NCI-H146 (cell line): ENCODE measurements around the gene KIF11.
"Not testable (repeated sequence)": the region's sequence is repeated elsewhere in the genome, so short reads cannot be mapped to it uniquely, and the experiment has no call there.

Experiments used
- DNase-seq: peaks from one replicate; lab custom pipeline; 2025; lab: John Stamatoyannopoulos, UW

Gene KIF11

DNA sequence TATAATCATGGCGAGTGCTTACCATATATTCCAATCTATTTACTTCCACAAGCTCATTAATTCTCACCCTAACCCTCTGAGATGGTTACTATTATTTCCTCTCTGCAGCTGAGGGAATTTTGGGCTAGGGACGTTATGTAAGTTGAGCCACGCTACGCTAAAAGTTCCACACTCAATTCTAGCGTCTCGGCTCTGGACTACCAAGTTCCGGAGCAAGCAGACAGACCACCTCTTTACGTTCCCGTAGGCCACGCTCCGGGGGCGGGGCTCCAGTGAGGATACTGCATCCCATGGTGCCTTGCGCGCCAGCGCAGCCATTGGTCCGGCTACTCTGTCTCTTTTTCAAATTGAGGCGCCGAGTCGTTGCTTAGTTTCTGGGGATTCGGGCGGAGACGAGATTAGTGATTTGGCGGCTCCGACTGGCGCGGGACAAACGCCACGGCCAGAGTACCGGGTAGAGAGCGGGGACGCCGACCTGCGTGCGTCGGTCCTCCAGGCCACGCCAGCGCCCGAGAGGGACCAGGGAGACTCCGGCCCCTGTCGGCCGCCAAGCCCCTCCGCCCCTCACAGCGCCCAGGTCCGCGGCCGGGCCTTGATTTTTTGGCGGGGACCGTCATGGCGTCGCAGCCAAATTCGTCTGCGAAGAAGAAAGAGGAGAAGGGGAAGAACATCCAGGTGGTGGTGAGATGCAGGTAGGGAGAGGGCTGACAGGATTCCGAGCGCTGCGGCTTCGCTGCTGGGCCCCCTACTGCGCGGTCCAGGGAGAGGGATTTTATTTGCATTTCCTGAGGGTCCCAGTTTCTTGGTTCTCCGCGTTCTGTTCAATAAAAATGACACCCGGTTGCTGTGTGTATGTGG lies at the start of gene KIF11:
Gene KIF11, plus strand, starts transcription at position 370 of the 858 bp plus-strand sequence. Its CDS starts 246 bp downstream, at position 616.
- DNase-seq: peak; percentile 98

DNA sequence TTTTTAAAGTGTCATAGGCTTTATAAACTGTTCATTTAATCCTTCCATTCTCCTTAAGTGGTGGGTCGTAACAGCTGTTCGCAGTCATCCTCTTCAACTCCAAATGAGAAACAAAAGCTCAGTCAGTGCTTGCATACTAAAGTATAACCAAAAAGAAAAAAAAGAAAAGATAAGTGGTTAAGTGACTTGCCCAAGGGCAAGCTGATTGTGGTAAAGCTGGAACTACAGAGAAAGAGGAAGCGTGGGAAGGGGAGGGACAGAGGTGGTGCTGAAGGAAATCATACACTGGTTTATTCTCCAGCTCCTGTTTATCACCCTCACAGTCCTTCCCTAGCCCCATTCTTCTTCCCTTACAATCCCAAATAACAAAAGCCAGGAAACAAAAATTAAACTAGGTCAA lies 48.6 kb upstream of the KIF11 start:
- no peak for DNase-seq

DNA sequence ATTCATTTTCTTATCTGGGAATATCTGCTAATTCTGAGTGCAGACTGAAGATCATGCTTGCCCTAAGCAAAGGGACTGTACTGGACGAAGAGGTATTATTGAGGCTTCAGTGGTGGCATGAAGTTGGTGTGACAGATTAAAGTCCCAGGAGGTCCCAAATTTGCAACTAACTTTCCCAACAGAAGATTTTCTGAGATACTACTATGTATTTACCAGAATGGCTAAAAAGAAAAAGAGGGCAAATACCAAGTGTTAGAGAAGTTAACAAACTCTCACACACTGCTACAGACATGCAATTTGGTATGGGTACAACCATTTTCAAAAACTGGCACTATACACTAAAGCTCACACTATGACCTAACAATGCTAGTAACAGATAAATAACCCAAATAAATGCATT lies 47.4 kb upstream of the KIF11 start:
- DNase-seq: no peak

DNA sequence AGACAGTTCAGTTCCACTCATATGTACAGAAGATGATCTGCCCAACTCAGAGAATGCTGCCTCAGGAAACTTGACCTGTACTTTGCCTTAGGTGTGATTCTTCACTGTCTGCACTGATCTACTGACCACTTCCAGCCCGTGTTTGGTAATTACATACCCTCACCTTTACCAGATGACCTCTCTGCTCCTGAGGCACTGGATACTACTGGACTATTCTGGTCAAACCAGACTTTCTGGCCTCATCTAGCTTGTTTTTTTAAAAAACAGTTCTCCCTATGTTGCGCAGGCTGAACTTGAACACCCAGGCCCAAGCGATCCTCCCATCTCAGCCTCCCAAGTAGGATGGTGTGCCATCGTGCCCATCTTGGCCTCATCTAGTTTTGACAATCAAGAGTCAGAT lies 45.3 kb upstream of the KIF11 start:
- DNase-seq: no peak

DNA sequence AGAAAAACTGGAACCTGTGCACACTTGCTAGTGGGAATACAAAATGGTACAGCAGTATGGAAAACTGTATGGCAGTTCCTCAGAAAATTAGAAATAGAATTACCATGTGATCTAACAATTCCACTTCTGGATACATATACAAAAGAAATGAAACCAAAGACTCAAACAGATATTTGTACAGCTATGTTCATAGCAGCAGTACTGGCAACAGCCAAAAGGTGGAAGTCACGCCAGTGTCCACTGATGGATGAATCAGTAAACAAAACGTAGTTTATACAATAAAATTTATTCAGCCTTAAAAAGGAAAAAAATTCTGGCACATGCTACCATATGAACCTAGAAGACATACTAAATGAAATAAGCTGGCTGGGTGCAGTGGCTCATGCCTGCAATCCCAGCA lies 42.0 kb upstream of the KIF11 start:
- DNase-seq: no peak

DNA sequence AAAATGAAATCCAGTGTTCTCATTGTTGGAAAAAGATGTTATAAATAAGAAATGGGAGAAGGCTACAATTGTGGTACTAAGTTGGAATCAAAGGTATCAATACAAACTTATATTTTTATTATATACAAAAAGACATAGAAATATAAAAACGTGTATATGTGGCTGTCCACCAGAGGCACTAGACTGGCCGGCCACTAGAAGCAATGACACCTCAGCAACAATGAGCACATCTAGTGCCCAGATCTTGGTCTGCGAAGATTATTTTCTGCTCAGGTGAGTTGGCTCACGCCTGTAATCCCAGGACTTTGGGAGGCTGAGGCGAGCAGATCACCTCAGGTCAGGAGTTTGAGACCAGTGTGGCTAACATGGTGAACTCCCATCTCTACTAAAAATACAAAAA lies 40.6 kb upstream of the KIF11 start:
- DNase-seq: no peak

DNA sequence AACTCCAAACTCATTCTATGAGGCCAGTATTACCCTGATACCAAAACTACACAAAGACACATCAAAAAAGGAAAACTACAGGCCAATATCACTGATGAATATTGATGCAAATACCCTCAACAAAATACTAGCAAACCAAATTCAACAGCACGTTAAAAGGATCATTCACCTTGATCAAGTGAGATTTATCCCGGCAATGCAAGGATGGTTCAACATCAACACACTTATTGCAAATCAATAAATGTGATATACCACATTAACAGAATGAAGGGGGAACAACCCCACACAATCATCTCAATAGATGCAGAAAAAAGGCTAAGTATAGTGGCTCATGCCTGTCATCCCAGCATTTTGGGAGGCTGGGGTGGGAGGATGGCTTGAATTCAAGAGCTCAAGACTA lies 39.0 kb upstream of the KIF11 start:
- DNase-seq: no peak

DNA sequence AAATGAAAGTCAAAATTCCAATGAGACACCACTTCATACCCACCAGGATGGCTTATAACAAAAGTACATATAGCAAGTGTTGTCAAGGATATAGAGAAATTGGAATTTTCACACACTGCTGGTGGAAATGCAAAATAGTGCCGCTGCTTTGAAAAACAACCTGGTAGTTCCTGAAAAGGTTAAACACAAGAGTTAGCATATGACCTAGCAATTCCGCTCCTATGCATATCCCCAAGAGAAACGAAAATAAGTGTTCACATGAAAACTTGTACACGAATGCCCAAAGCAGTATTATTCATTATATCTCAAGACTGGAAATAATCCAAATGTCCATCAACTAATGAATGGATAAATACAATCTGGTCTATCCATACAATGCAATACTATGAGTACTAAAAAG lies 33.9 kb upstream of the KIF11 start:
- no peak for DNase-seq

DNA sequence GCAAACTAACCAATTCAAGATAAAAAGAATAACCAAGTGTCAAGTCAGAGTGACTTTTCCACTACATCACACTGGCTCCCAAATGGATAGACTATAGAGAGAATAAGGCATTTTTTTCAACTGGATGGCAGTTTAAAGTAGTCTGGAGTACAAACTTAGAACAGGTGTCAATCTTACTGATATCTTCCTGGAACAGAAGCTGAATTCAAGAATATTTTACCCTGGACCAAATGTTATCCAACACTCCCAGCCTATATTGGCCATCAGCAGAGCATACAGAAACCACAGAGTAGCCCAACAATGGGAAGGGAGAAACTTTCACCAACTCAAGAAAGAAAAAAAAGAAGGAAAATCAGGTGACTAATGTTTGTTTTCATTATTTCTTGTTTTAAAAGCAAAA lies 30.5 kb upstream of the KIF11 start:
- DNase-seq: no peak

DNA sequence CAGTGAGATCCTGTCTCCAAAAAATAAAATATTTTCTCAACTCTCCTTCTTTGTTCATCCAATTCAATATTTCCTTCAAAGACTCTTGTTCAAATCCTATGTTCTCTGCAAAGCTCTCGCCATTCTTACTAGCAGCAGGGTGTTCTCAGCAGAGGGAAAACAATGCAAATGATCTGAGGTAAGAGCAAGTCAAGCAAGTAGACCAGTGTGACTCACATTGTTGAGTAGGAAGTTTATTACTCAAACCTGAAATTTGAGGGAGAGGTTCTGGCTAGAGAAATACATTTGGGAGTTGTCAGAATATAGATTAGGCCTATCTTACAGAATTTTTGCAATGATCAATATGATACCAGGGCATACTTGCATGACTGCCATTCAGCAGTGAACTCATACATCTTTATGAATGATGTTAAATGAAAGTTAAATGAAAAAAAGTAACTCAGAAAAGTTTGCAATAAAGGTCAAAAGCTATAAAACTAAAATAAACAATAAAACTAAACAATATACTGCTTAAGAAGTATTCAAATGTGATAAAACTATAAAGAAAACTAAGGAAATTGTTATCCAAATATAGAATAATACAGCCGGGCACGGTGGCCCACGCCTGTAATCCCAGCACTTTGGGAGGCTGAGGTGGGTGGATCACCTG lies 24.9 kb upstream of the KIF11 start:
- no peak for DNase-seq

DNA sequence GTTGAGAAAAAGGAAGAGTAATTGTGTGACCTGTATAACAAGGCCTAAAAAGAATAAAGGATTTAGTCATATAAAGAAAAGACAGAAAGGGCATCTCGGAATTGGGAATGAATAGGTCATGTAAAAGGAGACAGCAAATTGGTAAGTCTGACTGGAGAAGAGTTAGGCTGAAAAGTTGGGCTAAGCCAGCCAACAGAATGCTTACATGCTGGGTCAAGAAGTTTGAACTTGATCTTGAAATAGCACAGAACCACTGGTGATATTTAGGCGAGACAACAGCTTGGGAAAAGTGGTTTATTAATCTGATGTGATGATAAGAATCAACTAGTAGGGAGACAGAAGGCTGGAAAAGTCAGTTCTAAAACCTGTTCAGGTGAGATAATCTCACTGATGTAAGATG lies 23.9 kb upstream of the KIF11 start:
- no peak for DNase-seq

DNA sequence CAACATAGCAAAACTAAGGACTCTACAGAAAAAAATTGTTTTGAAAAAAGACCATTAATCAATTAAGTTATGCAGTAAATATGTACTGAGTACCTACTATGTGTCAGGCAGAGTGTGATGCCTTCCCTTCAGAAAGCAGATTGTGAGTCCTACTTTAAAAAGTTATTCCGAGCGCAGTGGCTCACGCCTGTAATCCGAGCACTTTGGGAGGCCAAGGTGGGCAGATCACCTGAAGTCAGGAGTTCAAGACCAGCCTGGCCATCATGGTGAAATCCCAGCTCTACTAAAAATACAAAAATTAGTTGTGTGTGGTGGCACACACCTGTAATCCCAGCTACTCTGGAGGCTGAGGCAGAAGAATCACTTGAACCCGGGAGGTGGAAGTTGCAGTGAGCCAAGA lies 23.3 kb upstream of the KIF11 start:
- DNase-seq: not testable (repeated sequence)

DNA sequence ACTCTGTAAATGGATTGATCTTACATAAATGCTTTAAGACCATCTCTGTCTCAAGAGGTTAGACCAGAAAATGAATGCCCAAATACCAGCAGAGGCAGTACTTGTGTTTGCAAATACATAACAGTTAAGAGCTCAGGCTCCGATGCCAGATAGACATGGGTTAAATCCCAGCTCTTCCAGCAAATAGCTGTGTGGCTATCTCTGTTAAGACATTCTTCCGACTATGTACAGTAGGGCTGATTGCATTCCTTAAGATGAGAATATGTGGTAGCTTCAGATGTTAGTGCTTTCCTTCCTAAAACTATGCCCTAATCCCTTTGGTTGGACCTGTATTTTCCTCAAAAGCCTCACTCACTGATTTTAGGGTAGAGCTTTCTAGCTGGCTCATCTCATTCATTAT lies 21.3 kb upstream of the KIF11 start:
- DNase-seq: no peak

DNA sequence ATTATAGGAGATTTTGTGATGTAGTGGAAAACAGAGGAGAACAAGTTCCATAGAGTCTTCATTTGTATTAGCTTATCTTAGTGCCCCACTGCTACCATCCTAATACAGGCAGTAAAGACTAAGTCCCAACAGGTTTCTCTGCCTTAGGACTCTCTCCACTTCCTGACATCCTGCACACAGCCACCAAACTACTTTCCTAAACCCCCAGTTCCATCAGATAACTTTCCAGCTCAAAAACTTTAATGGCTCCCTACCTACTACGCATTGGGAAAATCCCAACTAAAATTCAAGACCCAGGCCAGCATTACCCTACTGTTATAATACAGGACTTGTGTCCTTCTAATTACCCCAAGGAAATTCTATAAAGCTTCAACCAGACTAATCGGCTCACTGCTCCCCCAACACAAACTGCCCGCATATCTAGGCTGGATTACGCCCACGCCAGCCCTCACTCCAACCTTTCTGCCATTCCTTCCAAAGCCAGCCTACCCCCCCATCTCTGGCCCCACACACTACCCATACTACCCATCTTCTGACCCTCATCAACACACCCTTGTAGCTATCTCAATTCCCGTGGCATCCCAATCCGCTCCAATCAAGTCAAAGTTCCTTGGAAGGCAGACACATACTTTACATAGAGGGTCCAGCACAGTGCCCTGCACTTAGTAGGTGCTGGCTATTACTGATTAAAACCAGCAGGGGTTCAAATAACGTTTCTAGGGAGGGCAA lies 20.4 kb upstream of the KIF11 start:
- DNase-seq: no peak

DNA sequence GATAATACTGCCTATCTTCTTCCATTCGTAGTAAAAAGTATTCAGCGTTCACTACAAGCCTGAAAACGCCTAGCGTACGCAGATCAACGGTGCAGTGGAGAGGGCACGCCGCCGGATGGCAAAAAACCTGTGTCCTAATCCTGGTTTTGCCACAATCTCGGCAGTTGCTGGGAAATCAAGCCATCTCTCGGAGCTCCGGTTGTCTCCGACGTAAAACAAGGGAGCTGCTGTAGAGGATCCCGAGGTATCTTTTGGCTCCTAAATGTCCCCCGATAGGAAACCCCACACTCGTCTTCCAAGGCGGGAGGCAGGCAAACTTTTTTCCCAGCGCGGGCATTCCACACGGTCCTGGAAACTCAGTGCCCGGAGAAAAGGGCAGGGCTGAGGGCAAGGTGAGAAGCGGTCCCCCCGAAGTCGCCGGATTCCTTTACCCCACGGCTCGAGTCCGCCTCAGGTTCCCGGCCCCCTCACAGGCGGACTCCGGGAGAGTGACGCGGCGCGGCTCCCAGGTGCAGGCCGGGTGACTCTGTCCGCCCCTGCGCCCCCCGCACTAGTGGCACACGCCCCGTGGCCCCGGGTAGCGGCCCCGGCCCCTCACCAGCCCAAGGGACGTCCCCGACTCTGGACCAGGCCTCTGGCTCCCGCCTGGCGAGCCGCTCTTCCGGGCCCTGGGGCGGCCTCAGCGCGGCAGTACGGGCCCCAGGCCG lies 19.7 kb upstream of the KIF11 start:
- peak; percentile 40 for DNase-seq

DNA sequence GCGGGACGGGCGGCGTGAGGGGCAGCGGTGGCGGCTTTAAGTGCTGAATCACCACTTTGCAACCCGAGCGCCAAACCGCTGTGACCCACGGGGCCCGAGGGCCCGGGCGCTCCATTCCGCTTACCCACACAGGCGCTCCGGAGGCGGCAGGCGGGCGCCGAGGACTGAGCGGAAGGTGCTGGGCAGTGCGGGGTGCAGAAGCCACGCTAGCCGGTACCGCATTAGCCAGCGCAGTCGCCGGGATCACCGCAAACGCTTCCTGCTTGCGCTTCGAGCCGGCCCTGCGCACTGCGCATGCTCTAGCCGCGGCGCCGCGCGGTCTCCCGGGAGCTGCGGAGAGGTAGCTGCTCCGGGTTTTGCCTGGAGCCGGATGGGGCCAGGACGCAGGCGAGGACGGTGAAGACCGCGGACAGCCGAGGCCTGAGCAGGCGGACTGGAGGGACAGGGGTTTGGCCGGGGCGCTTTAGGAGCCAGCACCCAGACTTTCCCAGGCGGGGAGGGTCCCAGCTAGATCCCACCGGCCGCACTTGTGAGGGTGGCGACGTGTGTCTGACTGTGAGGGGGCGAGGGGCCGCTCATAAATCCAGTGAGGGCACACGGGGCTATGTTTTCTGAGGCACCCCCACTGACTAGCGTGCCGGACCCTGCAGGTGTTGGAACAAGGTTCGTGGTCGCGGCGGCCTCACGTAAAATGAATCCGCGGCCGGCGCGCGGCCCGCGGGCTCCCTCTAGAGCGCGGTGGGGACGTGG lies 19.0 kb upstream of the KIF11 start, which contains the start of gene IDE:
Gene IDE, minus strand, starts transcription at position 296 of the 750 bp plus-strand sequence. Its CDS starts 74 bp downstream, at position 222.
- peak; percentile 91 for DNase-seq

DNA sequence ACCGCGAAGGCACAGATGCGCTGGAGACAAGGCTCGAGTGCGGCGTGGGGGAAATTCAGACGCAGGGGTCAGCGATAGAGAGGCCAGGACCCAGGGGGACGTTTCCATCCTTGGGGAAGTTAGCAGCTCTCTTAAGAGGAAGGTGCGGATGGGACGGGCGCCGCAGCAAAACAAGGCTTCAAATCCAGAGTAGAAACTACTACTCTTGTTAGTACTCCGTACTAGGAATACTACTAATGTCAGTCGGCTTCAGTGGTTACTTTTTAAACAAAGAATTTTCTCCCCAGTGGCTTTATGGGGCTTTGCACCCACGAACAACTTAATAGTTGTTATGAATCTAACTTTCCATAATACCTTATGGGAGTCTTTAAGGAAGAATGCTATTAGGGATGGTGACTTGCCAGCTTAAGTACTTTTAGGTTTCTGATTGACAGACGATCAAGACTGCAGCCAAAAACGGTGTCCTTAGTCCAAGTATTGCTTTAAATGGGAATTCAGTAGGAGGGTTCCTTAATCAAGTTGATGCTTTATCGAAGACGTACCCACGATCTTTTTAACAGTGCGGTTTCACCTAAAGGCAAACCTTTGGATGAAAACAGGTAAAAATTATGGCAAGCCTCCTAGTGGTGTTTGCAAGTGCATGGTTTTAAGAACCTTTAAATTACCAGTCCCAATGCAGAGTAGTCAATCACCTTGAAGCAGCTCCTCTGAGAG lies 18.2 kb upstream of the KIF11 start:
- no peak for DNase-seq

DNA sequence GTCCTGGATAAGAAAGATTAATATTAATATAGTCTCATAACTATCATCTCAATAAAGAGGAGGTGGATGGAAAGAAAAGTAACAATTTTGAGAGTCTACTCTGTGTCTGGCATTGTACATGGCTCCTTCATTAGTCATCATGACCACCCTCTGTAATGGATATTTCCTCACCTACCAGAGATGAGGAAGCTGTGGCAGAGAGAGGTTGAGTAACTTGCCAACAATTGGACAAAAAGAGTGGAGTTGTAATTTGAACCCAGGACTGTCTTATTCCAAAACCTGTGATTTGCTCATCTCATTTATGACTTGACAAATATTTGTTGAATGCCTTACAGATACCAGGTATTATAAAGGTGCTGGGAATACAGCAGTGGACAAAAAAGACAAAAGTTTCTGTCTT lies 17.0 kb upstream of the KIF11 start:
- no peak for DNase-seq

DNA sequence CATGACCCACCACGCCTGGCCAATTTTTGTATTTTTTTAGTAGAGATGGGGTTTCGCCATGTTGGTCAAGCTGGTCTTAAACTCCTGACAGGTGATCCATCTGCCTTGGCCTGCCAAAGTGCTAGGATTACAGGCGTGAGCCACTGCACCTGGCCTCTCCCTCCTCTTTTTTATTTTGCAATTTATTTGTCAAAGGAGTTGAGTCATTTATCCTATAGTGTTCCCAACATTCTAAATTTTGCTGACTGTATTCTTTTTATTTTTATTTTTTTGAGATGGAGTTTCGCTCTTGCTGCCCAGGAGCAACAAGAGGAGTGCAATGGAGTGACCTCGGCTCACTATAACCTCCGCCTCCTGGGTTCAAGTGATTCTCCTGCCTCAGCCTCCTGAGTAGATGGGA lies 10.6 kb upstream of the KIF11 start:
- not testable (repeated sequence) for DNase-seq

DNA sequence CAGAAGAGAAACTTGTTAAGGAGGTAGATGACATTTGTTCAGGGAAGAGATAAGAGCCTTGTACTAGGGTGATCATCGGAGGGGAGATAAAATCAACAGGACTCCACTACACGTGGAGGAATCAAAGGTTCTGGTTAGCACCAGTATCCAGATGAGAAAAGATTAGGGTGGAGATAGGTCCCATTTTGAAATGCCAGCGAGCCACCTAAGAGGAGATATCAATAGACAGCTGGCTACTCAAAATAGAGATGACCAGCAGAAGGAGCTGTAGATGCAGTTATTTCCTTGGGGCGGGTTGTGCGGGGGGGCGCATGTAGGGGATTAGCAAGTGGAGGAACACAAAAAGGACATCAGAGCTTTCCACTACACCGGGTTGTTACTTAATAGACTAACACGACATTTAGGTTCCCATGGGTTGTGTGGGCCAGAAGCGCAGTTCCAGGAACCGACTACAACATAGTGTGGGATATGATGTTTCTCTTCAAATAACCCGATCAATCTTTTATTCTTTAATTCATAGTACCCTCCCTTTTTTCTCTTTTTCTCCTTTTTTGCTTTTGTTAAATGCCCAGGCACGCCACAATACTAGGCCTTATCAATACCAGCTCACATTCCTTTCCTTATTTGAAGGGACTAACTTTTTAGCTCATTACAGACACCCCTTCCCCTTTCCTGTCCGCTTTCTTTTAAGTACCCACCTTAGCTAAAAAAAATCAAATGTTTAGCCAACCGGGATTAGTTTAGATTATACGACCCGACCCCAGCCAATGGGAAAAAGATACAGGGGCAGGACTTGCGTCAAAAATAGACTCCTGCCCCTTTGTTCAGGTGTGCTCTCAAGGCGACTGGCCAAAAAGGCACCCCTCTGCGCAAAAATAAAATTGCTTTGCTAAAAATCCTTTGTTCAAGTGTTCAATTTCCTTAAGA lies 2.0 kb upstream of the KIF11 start:
- DNase-seq: peak; percentile 59
